Camera-type eye (tissue), 1 donor: ENCODE data around the gene MTRFR. TPM values are rescaled to one million over a fixed set of nuclear protein-coding genes. Genes with fewer than 3 reads are reported as not detected.

ENCODE experiments used
- total RNA-seq: library from RNA; depleted of rRNA; stranded (reverse); fragments of >200 nt; gene quantifications from one replicate; pipeline ENCODE4 v1.2.3, GENCODE V29; 2014

The MTRFR gene
- 19.5 TPM for total RNA-seq

DNA sequence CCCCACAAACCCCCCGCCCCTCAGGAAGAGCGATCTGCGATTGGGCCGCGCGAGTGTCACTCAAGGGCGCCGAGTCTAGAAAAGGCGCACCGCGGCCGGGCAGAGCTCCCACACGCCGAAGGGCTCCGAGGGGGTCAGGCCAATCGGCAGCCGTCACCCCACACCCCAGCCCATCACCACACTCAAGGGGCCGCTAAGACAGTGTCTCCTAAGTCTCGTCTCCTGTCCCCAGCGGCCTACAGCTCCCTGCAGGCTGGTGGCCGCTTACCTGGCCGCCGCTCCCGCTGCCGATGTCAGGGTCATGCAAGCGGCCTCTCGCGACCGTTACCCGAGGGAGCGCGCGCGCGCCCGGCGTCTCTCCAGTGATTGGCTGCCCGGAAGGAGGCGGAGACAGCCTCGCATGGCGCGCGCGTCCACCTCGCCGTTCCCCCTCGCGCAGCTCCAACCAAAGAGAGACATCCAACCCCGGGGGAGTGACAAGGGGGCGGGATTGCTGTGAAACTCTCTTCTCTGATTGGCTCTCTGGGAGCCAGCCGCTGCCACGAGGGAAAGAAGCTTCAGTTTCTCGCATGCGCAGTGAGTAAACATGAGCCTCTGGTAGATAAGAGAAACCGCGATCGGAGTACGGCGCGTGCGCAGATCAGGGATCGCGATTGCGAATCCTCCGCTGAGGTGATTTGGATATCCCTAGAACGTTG, at the start of gene MTRFR, which contains the start of gene MPHOSPH9:
Gene MTRFR, plus strand, starts transcription at position 630 of the 698 bp plus-strand sequence. CDS start 20,239 bp downstream, outside the sequence.
Gene MPHOSPH9, minus strand, starts transcription at position 335 of the 698 bp plus-strand sequence. CDS start 2,777 bp downstream, outside the sequence.

Other genes with a start within 250 kb of the MTRFR start
- 16.5 TPM for gene PITPNM2, start 82.3 kb upstream of the MTRFR start, total RNA-seq
- gene MPHOSPH9, start 295 bp upstream of the MTRFR start, total RNA-seq, result 127 TPM
- 94.3 TPM for gene CDK2AP1, start 38.4 kb downstream of the MTRFR start, total RNA-seq
- 47.3 TPM for gene SBNO1, start 131.4 kb downstream of the MTRFR start, total RNA-seq
- gene KMT5A, start 150.7 kb downstream of the MTRFR start, total RNA-seq, result 52.7 TPM
- 2.8 TPM for gene RILPL2, start 203.2 kb downstream of the MTRFR start, total RNA-seq
- gene SNRNP35, start 224.7 kb downstream of the MTRFR start, total RNA-seq, result 21.9 TPM